Smooth muscle cell (in vitro differentiated cells): ENCODE results near the gene LTA. TPM values are rescaled to one million over a fixed set of nuclear protein-coding genes. Genes with fewer than 3 reads are reported as not detected.

Experiments used
- DNase-seq: peaks from one replicate; lab custom pipeline; 2025; ENCODE audit not compliant: unreplicated experiment; lab: John Stamatoyannopoulos, UW
- H2AFZ ChIP-seq: fragments of 200-600 bp; sonication (generic); 2 replicates; pipeline ENCODE4 v1.6.0; 2016; ENCODE audit warnings: antibody characterized with exemption, low read depth, mild to moderate bottlenecking
- H3F3A ChIP-seq: fragments of 200-600 bp; sonication (generic); 2 replicates; pipeline ENCODE4 v1.6.0; 2017; ENCODE audit warnings: antibody characterized with exemption, low read depth
- H3K27ac ChIP-seq: fragments of 200-600 bp; sonication (generic); 2 replicates; pipeline ENCODE4 v1.5.1; 2016; ENCODE audit warnings: low read depth, mild to moderate bottlenecking
- H3K27me3 ChIP-seq: fragments of 200-600 bp; sonication (generic); 2 replicates; pipeline ENCODE4 v1.6.1; 2016; ENCODE audit warnings: low read depth, mild to moderate bottlenecking
- H3K36me3 ChIP-seq: fragments of 200-600 bp; sonication (generic); 2 replicates; pipeline ENCODE4 v1.5.1; 2016; ENCODE audit warnings: low read depth
- H3K4me1 ChIP-seq: fragments of 200-600 bp; sonication (generic); 2 replicates; pipeline ENCODE4 v1.5.1; 2016; ENCODE audit warnings: low read depth
- H3K4me2 ChIP-seq: fragments of 200-600 bp; sonication (generic); 2 replicates; pipeline ENCODE4 v1.6.0; 2016; ENCODE audit warnings: mild to moderate bottlenecking
- H3K4me3 ChIP-seq: fragments of 200-600 bp; sonication (generic); 2 replicates; pipeline ENCODE4 v1.5.1; 2016; ENCODE audit warnings: mild to moderate bottlenecking
- H3K79me2 ChIP-seq: fragments of 200-600 bp; sonication (generic); 2 replicates; pipeline ENCODE4 v1.6.0; 2016; ENCODE audit warnings: low read depth, mild to moderate bottlenecking
- H3K9ac ChIP-seq: fragments of 200-600 bp; sonication (generic); 2 replicates; pipeline ENCODE4 v1.6.0; 2016; ENCODE audit warnings: low read depth
- H3K9me3 ChIP-seq: fragments of 200-600 bp; sonication (generic); replicated peaks from 2 replicates; pipeline ENCODE4 v1.5.1; 2016; ENCODE audit warnings: low read depth
- H4K20me1 ChIP-seq: fragments of 200-600 bp; sonication (generic); 2 replicates; pipeline ENCODE4 v1.6.0; 2016; ENCODE audit warnings: low read depth
- WGBS: methylation state at CpG from one replicate; pipeline ENCODE4 v1.1.7; 2016; ENCODE audit warnings: low lambda C conversion rate; 5-methylcytosine and 5-hydroxymethylcytosine counted together
- polyA plus RNA-seq: library from polyadenylated mRNA; unstranded; fragments of >200 nt; fragmentation: Nextera tagmentation; extraction: Ambion mirVana; gene quantifications from 2 replicates; pipeline ENCODE4 v1.2.1, GENCODE V29; 2016
- total RNA-seq: library from RNA; depleted of rRNA; stranded (reverse); fragments of >200 nt; gene quantifications from 2 replicates; pipeline ENCODE4 v1.2.3, GENCODE V29; 2014
- TF ChIP-seq, protein P1 (sequence below): fragments of 200-600 bp; sonication (generic); IDR thresholded peaks from 2 replicates; pipeline ENCODE4 v1.5.1; 2017; ENCODE audit warnings: borderline replicate concordance, mild to moderate bottlenecking, antibody characterized with exemption; ENCODE audit not compliant: insufficient read depth, poor library complexity, severe bottlenecking

LTA gene
- total and polyA plus RNA-seq, 2 experiments from 2014 or later: 0.74 TPM; not detected in 1

DNA sequence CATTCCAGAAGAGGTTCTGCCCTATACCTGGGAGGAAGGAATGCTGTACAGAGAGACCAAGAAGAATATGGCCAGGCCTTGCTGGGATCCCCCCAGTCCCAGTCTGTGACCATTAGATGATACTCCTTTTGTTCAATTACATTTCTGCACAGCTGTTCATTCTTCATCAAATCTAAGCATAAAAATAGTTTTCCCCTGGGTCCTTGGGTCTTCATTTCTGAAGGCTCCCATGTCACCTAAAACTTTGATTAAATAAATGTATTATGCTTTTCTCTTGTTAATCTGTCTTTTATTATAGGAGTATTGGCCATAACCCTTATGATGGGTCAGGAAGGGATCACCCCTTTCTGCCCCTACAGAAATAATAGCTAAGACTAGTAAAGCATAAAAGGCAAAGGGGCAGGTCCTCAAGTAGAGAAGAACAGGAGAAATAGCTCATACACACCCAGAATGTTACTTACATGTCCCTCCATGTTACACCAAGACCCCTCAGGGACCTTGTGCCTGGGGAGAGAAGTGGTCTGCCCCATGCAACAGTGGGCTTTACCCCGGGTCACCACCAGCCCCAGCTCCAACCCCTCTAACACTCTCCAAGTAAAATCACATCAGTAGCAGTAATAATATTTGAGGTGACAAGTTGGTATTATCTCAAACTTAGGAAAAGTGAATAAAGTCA is 2.1 kb upstream of the LTA start:
- no peaks in the 10 kb centered on the region for H3K36me3 ChIP-seq
- H3K9me3 ChIP-seq: no peaks in the 10 kb centered on the region
- no peaks in the 10 kb centered on the region for H3K27me3 ChIP-seq
- no peak overlapping the region for H3K4me2 ChIP-seq
- peaks cover 1% of the 10 kb centered on the region for H3F3A ChIP-seq
- no peaks in the 10 kb centered on the region for H4K20me1 ChIP-seq
- H3K27ac ChIP-seq: no peak overlapping the region
- H2AFZ ChIP-seq: no peak overlapping the region
- H3K4me1 ChIP-seq: no peaks in the 10 kb centered on the region
- no peak for DNase-seq
- 67% methylated on average over 1 of the region's 1 CpG for WGBS
- no peaks in the 10 kb centered on the region for H3K79me2 ChIP-seq
- TF ChIP-seq, protein P1, sequence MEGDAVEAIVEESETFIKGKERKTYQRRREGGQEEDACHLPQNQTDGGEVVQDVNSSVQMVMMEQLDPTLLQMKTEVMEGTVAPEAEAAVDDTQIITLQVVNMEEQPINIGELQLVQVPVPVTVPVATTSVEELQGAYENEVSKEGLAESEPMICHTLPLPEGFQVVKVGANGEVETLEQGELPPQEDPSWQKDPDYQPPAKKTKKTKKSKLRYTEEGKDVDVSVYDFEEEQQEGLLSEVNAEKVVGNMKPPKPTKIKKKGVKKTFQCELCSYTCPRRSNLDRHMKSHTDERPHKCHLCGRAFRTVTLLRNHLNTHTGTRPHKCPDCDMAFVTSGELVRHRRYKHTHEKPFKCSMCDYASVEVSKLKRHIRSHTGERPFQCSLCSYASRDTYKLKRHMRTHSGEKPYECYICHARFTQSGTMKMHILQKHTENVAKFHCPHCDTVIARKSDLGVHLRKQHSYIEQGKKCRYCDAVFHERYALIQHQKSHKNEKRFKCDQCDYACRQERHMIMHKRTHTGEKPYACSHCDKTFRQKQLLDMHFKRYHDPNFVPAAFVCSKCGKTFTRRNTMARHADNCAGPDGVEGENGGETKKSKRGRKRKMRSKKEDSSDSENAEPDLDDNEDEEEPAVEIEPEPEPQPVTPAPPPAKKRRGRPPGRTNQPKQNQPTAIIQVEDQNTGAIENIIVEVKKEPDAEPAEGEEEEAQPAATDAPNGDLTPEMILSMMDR: no peak
- no peak overlapping the region for H3K9ac ChIP-seq
- H3K4me3 ChIP-seq: no peak overlapping the region

DNA sequence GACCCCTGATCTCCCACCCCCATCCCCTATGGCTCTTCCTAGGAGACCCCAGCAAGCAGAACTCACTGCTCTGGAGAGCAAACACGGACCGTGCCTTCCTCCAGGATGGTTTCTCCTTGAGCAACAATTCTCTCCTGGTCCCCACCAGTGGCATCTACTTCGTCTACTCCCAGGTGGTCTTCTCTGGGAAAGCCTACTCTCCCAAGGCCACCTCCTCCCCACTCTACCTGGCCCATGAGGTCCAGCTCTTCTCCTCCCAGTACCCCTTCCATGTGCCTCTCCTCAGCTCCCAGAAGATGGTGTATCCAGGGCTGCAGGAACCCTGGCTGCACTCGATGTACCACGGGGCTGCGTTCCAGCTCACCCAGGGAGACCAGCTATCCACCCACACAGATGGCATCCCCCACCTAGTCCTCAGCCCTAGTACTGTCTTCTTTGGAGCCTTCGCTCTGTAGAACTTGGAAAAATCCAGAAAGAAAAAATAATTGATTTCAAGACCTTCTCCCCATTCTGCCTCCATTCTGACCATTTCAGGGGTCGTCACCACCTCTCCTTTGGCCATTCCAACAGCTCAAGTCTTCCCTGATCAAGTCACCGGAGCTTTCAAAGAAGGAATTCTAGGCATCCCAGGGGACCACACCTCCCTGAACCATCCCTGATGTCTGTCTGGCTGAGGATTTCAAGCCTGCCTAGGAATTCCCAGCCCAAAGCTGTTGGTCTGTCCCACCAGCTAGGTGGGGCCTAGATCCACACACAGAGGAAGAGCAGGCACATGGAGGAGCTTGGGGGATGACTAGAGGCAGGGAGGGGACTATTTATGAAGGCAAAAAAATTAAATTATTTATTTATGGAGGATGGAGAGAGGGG is 1.4 kb downstream of the LTA start:
- no peaks in the 10 kb centered on the region for H3K36me3 ChIP-seq
- no peaks in the 10 kb centered on the region for H3K4me1 ChIP-seq
- H4K20me1 ChIP-seq: no peaks in the 10 kb centered on the region
- no peak overlapping the region for H3K9ac ChIP-seq
- no peaks in the 10 kb centered on the region for H3K79me2 ChIP-seq
- 91% methylated on average over 9 of the region's 9 CpGs for WGBS
- no peaks in the 10 kb centered on the region for H3K27me3 ChIP-seq
- no peak overlapping the region for H2AFZ ChIP-seq
- no peak for DNase-seq
- no peak overlapping the region for H3K4me2 ChIP-seq
- H3F3A ChIP-seq: no peaks in the 10 kb centered on the region
- H3K4me3 ChIP-seq: no peak overlapping the region
- H3K27ac ChIP-seq: no peak overlapping the region
- no peaks in the 10 kb centered on the region for H3K9me3 ChIP-seq
- TF ChIP-seq, protein P1: no peak

DNA sequence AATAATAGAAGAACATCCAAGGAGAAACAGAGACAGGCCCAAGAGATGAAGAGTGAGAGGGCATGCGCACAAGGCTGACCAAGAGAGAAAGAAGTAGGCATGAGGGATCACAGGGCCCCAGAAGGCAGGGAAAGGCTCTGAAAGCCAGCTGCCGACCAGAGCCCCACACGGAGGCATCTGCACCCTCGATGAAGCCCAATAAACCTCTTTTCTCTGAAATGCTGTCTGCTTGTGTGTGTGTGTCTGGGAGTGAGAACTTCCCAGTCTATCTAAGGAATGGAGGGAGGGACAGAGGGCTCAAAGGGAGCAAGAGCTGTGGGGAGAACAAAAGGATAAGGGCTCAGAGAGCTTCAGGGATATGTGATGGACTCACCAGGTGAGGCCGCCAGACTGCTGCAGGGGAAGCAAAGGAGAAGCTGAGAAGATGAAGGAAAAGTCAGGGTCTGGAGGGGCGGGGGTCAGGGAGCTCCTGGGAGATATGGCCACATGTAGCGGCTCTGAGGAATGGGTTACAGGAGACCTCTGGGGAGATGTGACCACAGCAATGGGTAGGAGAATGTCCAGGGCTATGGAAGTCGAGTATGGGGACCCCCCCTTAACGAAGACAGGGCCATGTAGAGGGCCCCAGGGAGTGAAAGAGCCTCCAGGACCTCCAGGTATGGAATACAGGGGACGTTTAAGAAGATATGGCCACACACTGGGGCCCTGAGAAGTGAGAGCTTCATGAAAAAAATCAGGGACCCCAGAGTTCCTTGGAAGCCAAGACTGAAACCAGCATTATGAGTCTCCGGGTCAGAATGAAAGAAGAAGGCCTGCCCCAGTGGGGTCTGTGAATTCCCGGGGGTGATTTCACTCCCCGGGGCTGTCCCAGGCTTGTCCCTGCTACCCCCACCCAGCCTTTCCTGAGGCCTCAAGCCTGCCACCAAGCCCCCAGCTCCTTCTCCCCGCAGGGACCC is 2.3 kb downstream of the LTA start:
- Histone ChIP-seq H3K4me3 (no peak overlapping the region), H3K27me3 (no peaks in the 10 kb centered on the region), H3K79me2 (no peaks in the 10 kb centered on the region), H4K20me1 (no peaks in the 10 kb centered on the region), H2AFZ (no peak overlapping the region), H3K9me3 (no peaks in the 10 kb centered on the region), H3K27ac (no peak overlapping the region), H3K4me1 (no peaks in the 10 kb centered on the region), H3K36me3 (no peaks in the 10 kb centered on the region), H3K4me2 (no peak overlapping the region), H3K9ac (no peak overlapping the region), H3F3A (no peaks in the 10 kb centered on the region)
- WGBS: 77% methylated on average over 13 of the region's 14 CpGs
- no peak for DNase-seq
- TF ChIP-seq, protein P1: no peak
